GM18870 (cell line): ENCODE data around the gene ZNF148.

Experiments
- ATAC-seq: cut with Tn5 transposase; IDR thresholded peaks from one replicate; pipeline ENCODE4 v1.9.1; 2021; ENCODE audit warnings: moderate library complexity; ENCODE audit not compliant: unreplicated experiment

ZNF148 gene

DNA sequence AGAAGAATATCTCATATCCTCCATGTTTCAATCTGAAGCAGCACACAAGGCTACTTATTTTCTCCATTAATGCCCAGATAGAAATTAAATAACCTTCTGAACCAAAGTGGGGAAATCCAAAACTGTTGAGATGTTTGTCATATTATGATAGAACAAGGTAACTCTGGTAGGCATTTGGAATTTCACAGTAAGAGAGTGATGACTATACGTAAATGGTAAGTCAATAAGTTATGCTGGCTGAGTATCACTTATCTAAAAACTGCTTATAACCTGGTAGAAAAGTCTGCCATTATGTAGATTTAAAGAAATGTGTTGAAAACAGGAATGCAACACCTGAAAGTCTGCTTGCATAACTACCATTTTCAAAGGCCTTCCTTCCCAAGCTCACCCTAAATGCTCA is 145.4 kb downstream of the ZNF148 start:
- ATAC-seq = no peak

DNA sequence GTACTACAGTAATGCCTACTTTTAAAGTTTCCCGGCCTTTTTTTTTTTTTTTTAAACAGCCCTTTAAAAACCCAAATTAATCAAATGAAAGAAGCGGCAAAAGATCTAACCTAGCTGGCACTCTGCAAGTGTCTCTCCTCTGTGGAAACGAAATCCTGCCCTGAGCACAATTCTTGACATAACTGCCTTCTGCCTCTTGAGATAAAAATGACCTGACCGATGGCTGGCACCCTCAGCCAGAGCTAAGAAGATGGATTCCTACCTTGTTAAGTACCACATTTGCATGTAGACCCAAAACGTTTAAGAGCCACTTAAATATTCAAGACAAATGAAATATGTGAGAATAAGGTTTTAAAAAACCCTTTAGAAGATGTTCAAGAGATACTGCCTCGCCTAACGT is 146.0 kb downstream of the ZNF148 start:
- ATAC-seq = no peak

DNA sequence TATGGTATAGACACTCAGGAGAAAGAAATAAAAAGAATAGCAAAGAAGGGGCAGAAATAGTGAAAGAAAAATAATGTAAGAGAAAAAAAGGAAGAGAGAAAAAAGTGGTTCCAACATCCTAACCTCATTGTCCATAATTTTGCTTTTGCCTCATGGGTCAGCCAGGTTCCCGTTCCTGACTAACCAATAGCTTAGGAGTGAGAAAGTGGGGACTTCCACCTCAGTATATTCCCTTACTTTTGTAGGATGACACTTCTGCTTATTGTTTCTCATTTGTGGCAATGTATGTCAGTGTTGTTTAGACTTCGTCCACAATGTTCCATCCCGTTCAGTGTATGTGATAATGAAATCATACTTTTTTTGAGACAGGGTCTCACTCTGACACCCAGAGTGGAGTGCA is 153.3 kb downstream of the ZNF148 start:
- no peak for ATAC-seq

DNA sequence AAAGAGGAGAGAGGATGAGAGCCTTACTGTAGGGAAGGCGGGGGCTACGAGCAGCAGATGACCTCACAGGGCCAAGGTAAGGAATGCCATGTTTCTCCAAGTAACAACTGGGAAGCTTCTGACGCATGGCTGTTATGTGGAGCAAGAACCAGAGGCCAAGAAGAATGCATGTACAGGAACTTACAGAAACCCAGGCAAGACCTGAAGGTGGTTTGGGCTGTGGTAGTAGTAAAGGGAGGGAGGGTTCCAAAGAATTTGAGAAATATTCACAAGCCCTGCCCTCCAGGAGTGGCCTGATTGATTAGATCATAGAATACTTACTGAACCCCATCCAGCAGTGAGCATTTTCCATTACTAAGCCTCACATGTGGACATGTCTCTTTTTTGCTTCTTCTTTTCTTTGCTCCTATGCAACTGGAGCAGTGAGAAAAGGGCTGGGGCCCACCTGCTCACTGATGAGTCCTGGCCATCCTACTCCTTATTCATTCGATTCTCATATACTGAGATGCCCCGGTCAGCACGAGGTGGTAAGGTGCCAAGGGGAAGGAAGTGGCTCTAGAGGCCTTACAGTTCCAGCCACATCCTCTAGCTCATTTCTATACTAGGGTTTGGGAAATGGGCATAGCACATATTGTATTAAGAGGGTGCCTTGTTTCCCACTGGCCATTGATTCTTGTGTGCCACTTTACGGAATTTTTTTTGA is 154.2 kb downstream of the ZNF148 start:
- no peak for ATAC-seq

DNA sequence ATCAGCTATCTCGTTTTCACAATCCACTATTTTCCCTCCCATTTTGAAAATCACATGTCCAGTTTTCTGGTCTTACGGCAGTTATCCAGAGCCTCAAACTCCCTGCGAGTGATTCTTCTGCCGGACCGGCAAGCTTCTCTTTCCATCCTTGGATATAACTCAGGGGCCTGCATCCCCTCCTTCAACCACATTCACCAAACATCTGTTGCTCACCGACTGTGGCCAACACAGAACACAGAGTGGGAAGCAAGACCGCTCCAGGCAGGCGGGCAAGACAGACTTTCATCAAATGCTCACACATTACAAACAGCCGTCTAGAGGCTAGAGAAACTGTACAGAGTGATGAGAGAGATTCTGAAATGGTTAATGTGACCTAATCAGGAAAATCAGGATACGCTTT is 154.9 kb downstream of the ZNF148 start:
- ATAC-seq = no peak

DNA sequence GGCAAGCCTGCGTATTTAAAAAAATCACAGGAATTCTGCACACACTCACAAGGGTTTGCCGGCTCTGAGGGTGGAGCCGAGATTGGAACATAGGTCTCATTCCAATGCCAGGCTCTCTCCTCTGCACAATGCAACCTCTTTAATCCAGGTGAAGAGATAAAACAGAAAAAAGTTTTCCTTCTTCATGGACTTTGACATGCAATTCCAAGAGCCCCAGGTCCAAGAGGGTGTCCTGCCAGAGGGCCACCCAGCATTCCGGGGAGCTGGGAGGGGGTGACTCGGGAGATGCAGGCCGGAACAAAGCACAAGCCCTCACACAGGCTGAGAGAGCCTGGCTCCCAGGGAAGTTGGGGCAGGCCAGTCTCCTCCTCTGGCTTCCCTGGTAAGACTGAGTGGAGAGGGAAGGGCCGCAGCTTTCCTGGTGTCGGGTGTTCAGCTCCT is 155.8 kb downstream of the ZNF148 start:
- no peak for ATAC-seq

DNA sequence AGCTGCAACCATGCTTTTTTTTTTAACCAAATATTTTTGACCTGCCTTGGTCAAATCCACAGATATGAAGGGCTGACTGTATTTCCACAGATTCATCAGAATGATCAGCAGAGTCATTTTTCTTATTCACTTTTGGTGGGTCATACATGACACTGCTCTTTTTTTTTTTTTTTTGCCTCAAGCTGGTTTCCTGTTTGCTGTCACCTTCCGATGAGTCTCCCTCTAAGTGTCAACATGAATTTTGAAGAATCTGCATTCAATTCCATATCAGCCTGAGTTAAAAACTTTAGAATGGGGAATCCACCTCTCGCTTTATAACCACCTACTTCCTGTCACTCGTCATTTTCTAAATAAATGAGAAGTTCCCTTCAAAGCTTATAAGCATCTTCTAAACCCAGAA is 160.4 kb downstream of the ZNF148 start:
- no peak for ATAC-seq

DNA sequence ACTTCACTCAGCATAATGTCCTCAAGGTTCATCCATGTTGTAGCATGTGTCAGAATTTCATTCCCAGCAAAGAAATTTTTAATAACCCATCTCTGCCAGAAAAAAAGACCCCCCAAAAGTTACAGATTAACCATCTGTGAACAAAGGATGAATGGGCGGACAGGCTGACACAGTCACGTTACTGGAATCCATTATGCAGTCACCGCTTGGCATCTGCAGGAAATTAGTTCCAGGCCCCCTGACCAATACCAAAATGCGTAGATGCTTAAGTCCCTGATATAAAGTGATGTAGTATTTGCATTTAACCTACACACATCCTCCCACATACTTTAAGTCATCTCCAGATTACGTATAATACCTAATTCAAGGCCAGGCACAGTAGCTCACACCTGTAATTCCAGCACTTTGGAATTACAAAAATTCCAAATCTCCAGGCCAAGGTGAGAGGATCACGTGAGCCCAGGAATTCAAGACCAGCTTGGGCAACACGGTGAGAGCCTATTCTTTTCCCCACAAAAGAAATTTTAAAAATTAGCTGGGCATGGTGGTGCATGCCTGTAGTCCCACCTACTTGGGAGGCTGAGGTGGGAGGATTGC is 161.1 kb downstream of the ZNF148 start:
- no peak for ATAC-seq

DNA sequence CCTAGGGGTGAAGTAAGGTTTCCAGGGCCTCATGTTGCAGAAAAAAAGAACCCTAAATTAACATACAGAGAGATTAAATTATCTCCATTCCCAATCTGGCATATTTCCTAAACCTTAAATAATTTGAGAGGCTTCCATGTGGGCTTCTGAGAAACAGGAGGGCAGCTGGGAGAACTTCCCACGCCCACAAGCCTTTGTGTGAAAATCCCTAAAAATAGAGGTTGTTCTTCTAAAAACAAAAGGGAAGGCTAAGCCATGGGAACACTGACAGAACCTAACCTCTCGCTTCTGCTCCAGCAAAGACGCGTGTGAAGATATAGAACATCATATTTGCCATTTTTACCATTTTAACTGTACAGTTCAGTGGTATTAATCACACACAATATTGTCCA is 161.8 kb downstream of the ZNF148 start:
- no peak for ATAC-seq

DNA sequence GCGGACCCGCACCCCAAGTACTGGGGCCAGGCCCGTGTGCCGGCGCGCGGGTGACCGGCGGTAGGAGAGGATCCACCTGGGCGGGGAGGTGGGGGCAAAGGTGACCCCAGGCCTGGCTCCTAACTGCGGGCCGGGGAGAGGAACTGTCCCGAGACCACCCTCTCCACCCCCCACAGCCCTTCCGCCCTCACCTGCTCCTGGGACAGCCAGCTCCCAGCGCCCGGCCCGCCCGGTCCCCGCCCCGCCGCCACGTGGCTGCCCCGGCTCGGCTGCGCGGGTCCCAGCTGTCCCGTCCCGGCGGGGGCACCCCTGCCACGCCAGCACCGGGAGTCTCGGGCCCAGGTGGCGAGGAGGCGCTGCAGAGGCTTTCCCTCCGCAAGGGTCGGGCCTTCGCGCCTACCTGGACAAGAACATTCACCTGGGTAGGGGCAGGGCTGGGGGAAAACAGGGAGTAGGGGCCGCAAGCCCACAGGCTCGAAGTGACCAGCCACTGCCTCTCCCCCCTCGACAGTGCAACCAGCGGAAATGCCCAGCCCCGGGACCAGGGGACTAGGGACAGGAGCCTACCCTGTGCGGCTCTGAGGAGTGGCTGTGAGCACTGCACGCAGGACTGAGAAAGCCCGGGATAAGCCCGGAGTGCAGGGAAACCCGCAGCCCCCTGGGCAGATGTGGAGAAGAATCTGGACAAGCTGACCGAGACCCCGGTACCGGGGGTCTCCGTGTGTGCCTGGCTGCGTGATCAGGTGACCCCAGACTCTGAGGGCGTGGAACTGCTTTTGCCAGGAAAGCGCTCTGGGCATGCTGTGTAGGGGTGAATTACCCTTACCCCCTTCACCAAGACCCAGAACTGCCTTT is 162.4 kb downstream of the ZNF148 start, which contains the start of gene SLC12A8:
SLC12A8 (minus strand) TSS at position 240 of the 855 bp plus-strand sequence. CDS start 1,399 bp downstream, outside the sequence.
- no peak for ATAC-seq

DNA sequence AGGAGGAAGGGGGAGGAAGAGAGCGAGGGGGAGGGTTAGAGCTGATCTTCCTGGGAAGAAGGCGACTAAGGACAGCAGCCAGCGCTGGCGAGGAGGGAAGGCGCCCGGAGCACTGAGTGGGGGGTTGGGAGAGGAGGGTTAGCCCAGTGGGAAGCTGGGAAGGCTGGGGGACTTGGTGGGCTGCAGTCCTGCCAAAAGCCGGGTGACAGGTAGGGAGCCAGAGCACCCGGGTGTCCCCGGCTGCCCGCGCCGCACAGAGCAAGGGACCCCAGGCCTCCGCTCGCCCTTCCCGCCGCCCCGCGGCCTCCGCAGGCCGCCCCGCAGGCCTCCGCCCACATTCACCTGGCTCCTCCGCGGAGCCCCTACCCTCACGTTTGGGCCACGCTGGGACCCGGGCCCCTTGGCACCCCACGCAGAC is 163.0 kb downstream of the ZNF148 start:
- ATAC-seq = no peak

DNA sequence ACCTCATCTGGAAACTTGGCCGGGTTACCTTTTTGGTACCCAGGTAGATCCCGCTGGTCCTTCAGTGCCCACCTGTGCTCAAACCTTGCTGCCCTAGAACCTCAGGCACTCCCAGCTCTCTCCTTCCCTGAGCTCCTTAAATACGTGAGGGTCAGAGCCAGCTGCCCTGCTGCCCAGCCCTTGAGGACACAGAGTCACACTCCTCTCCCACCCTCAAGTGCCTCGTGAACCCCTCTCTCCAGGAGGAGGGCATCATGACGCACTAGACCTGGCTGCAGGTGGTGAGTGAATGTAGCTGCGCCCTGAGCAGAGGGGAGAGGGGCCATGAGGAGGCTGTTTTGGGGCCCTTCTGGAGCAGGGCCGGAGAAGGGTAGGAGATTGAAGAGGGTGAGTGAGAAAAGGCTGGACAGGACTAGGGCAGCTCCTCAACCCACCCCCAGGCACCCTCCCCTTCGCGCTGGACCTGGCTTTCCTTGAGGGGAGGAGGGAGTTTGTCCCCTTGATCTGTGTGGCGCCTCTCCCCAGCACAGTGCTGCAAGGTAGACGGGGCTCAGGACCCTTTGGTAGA is 163.5 kb downstream of the ZNF148 start:
- no peak for ATAC-seq

DNA sequence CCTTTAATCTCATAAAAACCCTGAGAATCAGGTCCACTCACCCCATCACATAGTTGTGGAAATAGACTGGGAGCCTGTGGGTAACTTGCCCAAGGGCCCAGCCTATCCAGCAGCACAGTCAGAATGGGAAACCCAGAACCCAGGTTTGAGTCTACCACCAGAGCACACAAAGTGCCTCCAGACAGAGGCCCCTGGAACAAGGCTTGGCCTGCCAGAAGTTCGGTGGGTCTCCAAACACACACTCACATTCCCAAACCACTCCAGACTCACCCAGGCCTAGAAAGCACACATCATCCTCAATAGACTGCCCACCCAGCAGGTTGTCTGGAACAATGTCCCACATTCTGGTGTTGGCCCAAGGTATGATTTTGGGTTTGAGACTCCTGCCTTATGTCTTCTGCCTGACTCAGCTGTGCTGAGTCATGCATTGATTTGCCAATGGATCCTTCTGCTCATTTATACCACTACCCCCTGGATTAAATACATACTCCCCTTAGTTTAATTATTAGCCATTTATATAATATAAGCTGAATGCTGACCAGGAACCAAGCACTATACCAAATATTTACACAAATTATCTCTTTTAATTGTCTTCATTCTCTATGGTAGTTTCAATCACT is 167.1 kb downstream of the ZNF148 start:
- ATAC-seq = no peak

DNA sequence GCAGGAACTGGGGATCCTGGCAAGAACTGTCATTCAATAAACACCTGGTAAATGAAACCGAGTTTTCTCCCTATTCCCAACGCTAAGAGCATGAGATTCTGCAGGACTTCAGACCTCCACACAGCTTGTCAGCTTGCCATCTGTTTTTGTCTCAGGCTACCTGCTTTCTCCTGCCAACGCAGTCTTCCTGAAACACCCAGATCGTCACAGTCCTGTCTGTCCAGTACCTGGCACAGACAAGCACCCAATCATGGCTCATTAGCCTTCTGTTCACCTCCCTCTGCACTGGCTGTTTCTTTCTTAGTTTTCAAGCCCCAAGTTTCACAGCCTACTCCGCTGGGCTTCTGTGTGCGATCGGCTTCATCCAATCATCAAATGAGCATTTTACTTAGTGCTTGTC is 167.6 kb downstream of the ZNF148 start:
- no peak for ATAC-seq

DNA sequence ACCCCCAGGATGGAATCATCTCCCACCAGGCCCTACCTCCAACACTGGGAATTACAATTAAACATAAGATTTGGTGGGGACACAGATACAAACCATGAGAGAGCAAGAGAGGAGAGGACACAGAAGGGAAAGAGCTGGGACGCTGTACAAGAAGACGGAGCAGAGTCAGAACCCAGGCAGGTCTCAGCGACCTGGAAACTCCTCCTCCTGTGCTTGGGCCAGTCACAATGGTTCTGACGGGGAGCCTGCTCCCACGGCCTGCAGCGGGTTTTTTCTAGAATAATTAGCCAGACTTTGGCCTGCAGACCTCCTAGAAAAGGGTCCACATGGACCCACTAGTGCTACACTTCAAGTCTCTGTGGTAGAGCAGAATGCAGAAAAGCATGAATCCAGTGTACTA is 168.2 kb downstream of the ZNF148 start:
- ATAC-seq = no peak

DNA sequence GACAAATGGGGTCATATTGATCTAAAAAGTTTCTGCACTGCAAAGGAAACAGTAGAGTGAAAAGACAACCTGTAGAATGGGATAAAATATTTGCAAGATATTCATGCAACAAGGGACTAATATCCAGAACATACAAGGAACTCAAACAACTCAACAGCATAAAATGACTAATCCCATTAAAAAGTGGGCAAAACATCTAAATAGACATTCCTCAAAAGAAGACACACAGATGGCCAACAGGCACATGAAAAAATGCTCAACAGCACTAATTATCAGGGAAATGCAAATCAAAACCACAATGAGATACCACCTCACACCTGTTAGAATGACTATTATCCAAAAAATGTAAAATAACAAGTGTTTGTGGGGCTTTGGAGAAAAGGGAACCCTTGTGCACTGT is 171.4 kb downstream of the ZNF148 start:
- no peak for ATAC-seq

DNA sequence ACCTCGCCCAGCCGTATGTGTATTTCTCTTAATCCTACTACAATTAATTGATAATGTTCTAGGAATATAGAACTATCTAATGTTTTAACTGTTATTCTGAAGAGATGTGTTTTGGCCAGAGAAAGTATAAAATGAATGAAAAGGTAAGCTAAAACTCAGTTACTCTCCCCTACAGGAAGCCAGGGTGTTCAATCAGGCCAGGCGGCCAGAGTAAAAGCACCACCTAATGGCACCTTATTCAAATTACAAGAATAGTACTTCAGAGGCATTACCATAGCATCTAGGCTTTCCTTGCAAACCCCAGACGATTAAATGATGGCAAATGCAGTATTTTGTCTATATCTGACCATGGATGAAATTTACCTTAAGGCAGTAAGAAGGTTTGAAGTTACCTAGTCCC is 172.9 kb downstream of the ZNF148 start:
- no peak for ATAC-seq

DNA sequence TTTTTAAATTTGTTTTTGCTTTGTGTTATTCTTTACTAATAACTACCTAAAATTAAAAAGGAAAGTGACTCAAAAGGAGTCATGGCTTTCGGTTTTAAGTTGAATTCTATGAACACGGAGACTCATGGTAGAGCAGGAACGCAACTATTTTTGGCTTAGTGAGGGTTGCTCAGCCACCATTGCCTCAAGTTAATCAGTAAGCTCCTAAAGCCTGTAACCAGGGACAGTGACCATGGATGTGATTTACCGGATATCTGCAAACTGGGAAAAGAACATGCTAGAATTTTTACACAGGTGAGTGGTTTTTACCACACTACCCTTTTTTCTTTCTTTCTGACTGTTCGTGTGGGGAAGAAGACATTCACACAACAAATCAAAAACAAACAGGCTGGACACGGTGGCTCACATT is 174.4 kb downstream of the ZNF148 start:
- peak; percentile 89 for ATAC-seq

DNA sequence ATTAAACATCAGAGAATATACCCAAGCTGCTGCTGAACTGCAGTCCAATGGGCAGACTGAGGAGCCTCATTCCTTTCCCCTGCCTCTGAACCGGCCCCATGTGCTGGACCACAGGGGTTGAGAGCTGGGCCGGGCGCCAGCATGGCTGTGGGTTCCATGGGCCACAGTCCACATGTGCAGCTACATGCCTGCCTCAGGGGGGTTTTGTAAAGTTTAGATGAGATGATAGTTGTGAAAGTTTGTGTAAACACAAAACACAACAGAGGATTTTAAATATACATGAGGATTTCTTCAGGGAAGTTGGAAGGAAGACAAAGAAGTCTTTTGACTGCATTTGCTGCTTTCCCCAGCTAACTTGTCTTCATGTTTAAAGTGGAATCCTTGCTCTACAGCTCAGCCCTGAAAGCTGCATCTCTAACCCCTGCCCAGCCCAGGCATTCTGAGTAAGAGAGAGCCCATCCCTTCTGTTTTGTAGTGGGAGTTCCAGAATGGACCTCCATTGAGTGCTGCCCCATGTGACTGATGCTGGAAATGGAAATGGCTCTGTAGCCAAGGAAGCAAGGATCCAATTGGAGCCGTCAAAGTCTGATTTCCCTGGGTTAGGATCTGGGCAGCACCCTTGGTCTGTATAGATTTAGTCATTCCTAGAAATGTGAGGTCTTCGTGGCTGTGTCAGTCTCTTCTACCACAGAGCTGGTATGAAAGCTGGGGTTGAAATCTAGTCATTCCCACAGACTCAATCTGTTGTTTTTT is 180.1 kb downstream of the ZNF148 start:
- peak; percentile 40 for ATAC-seq
